ENCODE data around the gene PFKM. TPM values are rescaled to one million over a fixed set of nuclear protein-coding genes. Genes with fewer than 3 reads are reported as not detected.
"Not testable (repeated sequence)": the region's sequence is repeated elsewhere in the genome, so short reads cannot be mapped to it uniquely, and the experiment has no call there.

Gene PFKM
- polyA plus RNA-seq, 3 donors from 2014 or later = 2.0 to 2.7 (median 2.7) TPM

DNA sequence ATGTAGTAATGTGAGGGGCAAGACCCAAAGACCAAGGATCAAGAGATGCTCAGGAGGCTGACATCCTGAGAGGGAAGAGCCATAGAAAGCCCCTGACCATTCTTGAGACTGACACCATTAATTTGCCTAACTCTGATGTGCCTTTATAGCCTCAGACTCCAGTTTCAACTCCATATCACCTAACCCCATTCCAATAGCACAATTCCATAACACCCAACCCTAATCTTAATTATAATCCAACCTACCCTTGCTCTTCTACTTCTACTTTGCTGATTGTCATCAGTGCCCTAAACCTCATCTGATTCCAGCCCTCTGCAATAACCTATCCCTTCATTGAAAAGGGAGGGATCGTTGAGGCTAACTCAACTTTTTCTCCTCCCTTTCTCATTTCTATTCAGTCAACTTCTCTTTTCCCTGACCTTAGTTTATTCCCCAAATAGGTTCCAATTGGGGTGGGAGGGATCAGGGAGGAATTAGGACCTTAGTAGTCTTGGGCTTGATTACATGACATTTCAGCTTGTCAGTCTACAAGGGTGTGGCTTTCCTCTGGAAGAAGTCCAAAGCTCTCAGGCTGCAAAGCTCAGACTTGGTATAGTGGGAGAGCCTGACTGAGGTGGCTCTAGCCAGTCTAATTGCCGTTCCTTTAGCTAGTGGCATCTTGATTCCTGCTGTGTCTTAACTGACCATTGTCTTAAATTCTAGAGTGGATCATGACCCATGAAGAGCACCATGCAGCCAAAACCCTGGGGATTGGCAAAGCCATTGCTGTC lies 3.1 kb downstream of the PFKM start:
- no peaks in the 10 kb centered on the region for H3K9me3 Mint-ChIP-seq
- peaks cover 0 to 7% (median 4%) of the 10 kb centered on the region in 3 donors for H3K36me3 Mint-ChIP-seq
- no peak overlapping the region for H3K4me3 Mint-ChIP-seq
- H3K27me3 Mint-ChIP-seq (ENCODE audit: low read depth in 3 of 3) = peaks cover 0 to 3% (median 2%) of the 10 kb centered on the region in 3 donors
- peaks cover 9 to 23% of the 10 kb centered on the region in 2 donors for H3K4me1 Mint-ChIP-seq
- no peak overlapping the region for H3K27ac Mint-ChIP-seq
- no peak for DNase-seq

- no peak overlapping the region for H3K27ac Mint-ChIP-seq
- DNase-seq = no peak
Measured at GRCh38 chr12:48123169-48123568, 4.0 kb downstream of the PFKM start.

GRCh38 chr12:48125542-48125941 lies 6.4 kb downstream of the PFKM start:
- H3K4me1 Mint-ChIP-seq = not testable (repeated sequence)

More at GRCh38 chr12:48123169-48123568, 4.0 kb downstream of the PFKM start:
- H3K4me3 Mint-ChIP-seq = no peak overlapping the region
- peaks cover 0 to 10% (median 4%) of the 10 kb centered on the region in 3 donors for H3K36me3 Mint-ChIP-seq
- peaks cover 0 to 3% (median 2%) of the 10 kb centered on the region in 3 donors for H3K27me3 Mint-ChIP-seq (ENCODE audit: low read depth in 3 of 3)
- H3K9me3 Mint-ChIP-seq = no peaks in the 10 kb centered on the region
- H3K4me1 Mint-ChIP-seq = peaks cover 9 to 21% of the 10 kb centered on the region in 2 donors

DNA sequence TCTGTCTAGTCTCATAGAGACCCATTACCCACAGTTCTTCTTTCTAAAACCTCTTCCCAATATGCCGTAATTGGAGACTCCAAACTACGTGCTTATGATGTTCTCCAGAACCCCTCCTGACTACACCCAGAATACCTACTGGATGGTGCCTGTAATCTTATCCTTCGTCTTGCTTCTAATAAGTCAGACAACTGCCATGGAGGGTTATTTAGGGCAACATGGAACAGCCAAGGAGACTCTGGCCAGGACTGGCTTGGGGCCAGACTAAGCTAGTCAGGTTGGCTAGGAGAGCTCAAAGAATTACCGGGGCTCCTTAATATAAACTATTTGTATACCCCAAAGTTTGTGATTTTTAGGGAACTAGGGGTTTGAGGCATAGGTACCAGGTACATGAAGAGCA lies 6.8 kb downstream of the PFKM start:
- DNase-seq = no peak
- Mint-ChIP-seq H3K27ac (no peak overlapping the region), H3K4me1 (no peaks in the 10 kb centered on the region), H3K27me3 (ENCODE audit: low read depth in 3 of 3) (peaks cover 0 to 1% (median 0%) of the 10 kb centered on the region in 3 donors), H3K9me3 (no peaks in the 10 kb centered on the region), H3K4me3 (no peak overlapping the region), H3K36me3 (peaks cover 0 to 13% (median 4%) of the 10 kb centered on the region in 3 donors)

More at GRCh38 chr12:48125542-48125941, 6.4 kb downstream of the PFKM start:
- DNase-seq; H3K4me3 Mint-ChIP-seq; H3K27me3 Mint-ChIP-seq (ENCODE audit: low read depth in 3 of 3); H3K27ac Mint-ChIP-seq; H3K9me3 Mint-ChIP-seq: not testable (repeated sequence)
- H3K36me3 Mint-ChIP-seq = peaks cover 0 to 13% (median 4%) of the 10 kb centered on the region in 3 donors

GRCh38 chr12:48126953-48127630 lies 7.9 kb downstream of the PFKM start:
- no peaks in the 10 kb centered on the region for H3K9me3 Mint-ChIP-seq
- H3K4me1 Mint-ChIP-seq = no peaks in the 10 kb centered on the region
- H3K27me3 Mint-ChIP-seq (ENCODE audit: low read depth in 3 of 3) = peaks cover 0 to 1% (median 0%) of the 10 kb centered on the region in 3 donors
- no peak overlapping the region for H3K4me3 Mint-ChIP-seq
- H3K36me3 Mint-ChIP-seq = peaks cover 0 to 13% (median 9%) of the 10 kb centered on the region in 3 donors
- no peak overlapping the region for H3K27ac Mint-ChIP-seq
- no peak for DNase-seq

GRCh38 chr12:48128800-48129199 lies 9.6 kb downstream of the PFKM start:
- Mint-ChIP-seq H3K36me3 (peaks cover 0 to 13% (median 11%) of the 10 kb centered on the region in 3 donors), H3K4me1 (no peaks in the 10 kb centered on the region), H3K27me3 (ENCODE audit: low read depth in 3 of 3) (peaks cover 0 to 1% (median 0%) of the 10 kb centered on the region in 3 donors), H3K27ac (peak overlapping the region in 1 of 6 donors; percentile 35), H3K4me3 (no peak overlapping the region), H3K9me3 (no peaks in the 10 kb centered on the region)
- DNase-seq = no peak

DNA sequence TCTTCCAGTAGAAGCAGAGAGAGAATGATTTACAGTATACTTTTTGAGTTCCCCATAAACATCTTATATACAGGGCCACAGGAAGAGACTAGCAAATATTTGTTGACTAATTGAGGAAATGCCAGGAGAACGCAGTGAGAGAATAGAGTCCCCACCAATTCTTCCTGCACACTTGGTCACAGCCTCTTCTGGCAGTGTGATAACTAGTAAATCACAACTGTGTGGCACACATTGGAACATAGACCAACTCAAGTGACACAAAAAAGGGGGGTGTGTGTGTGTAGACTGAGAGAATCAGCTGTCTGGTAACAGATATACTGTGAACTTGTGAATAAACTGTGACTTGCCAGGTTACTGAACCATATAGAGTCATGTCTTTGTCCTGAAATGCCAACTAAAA lies 10.2 kb downstream of the PFKM start:
- Mint-ChIP-seq H3K4me3 (no peak overlapping the region), H3K36me3 (peaks cover 0 to 16% (median 13%) of the 10 kb centered on the region in 3 donors), H3K27ac (no peak overlapping the region), H3K4me1 (no peaks in the 10 kb centered on the region), H3K27me3 (ENCODE audit: low read depth in 3 of 3) (peaks cover 0 to 1% (median 0%) of the 10 kb centered on the region in 3 donors), H3K9me3 (no peaks in the 10 kb centered on the region)
- no peak for DNase-seq

GRCh38 chr12:48131517-48131916 lies 12.4 kb downstream of the PFKM start:
- no peak overlapping the region for H3K27ac Mint-ChIP-seq
- DNase-seq = no peak
- H3K36me3 Mint-ChIP-seq = peaks cover 0 to 17% (median 8%) of the 10 kb centered on the region in 3 donors

GRCh38 chr12:48132826-48133225 lies 13.7 kb downstream of the PFKM start:
- Mint-ChIP-seq H3K36me3 (peaks cover 0 to 17% (median 3%) of the 10 kb centered on the region in 3 donors), H3K27me3 (ENCODE audit: low read depth in 3 of 3) (peaks cover 0 to 1% (median 0%) of the 10 kb centered on the region in 3 donors), H3K4me3 (no peak overlapping the region), H3K27ac (no peak overlapping the region), H3K4me1 (no peaks in the 10 kb centered on the region), H3K9me3 (no peaks in the 10 kb centered on the region)
- DNase-seq = no peak

More at GRCh38 chr12:48131517-48131916, 12.4 kb downstream of the PFKM start:
- H3K27me3 Mint-ChIP-seq (ENCODE audit: low read depth in 3 of 3) = peaks cover 0 to 1% (median 0%) of the 10 kb centered on the region in 3 donors
- H3K4me1 Mint-ChIP-seq = no peaks in the 10 kb centered on the region
- H3K4me3 Mint-ChIP-seq = no peak overlapping the region
- no peaks in the 10 kb centered on the region for H3K9me3 Mint-ChIP-seq

GRCh38 chr12:48135027-48135426 lies 15.9 kb downstream of the PFKM start:
- Mint-ChIP-seq H3K4me3 (no peak overlapping the region), H3K36me3 (peaks cover 0 to 17% (median 6%) of the 10 kb centered on the region in 3 donors), H3K27ac (peak overlapping the region in 1 of 6 donors; percentile 14), H3K27me3 (ENCODE audit: low read depth in 3 of 3) (peaks cover 0 to 1% (median 0%) of the 10 kb centered on the region in 3 donors), H3K9me3 (no peaks in the 10 kb centered on the region), H3K4me1 (no peaks in the 10 kb centered on the region)
- no peak for DNase-seq

- H3K4me3 Mint-ChIP-seq = no peak overlapping the region
- H3K27ac Mint-ChIP-seq = no peak overlapping the region
- no peaks in the 10 kb centered on the region for H3K9me3 Mint-ChIP-seq
- H3K4me1 Mint-ChIP-seq = peaks cover 0 to 6% of the 10 kb centered on the region in 2 donors
- no peak for DNase-seq
- H3K27me3 Mint-ChIP-seq (ENCODE audit: low read depth in 3 of 3) = no peaks in the 10 kb centered on the region
- peaks cover 16 to 42% (median 18%) of the 10 kb centered on the region in 3 donors for H3K36me3 Mint-ChIP-seq
Measured at GRCh38 chr12:48142818-48143674, 23.9 kb downstream of the PFKM start.

- peaks cover 0 to 6% of the 10 kb centered on the region in 2 donors for H3K4me1 Mint-ChIP-seq
- no peak overlapping the region for H3K4me3 Mint-ChIP-seq
- no peaks in the 10 kb centered on the region for H3K9me3 Mint-ChIP-seq
- H3K36me3 Mint-ChIP-seq = peaks cover 17 to 47% (median 19%) of the 10 kb centered on the region in 3 donors
- DNase-seq = no peak
- no peaks in the 10 kb centered on the region for H3K27me3 Mint-ChIP-seq (ENCODE audit: low read depth in 3 of 3)
- peak overlapping the region in 1 of 6 donors; percentile 27 for H3K27ac Mint-ChIP-seq
Measured at GRCh38 chr12:48143898-48144297, 24.7 kb downstream of the PFKM start.

DNA sequence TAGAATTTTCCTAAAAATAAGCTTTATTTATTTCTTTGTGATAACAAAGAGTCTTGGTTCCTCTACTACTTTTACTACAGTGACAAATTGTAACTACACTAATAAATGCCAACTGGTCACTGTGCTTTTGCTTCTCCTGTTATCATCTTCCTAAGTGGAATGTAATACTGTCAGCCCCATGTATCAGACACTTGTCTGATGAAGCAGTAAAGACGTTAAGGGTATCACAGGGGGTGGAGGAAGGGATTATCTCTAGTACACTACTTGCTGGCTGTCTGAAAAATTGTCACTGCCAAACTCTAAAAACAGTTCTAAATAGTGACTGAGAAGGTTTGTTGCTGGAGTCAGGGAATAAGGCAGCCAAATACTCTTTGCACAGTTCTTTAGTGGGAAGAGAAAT lies 26.8 kb downstream of the PFKM start:
- H3K36me3 Mint-ChIP-seq = peaks cover 25 to 64% (median 37%) of the 10 kb centered on the region in 3 donors
- H3K27me3 Mint-ChIP-seq (ENCODE audit: low read depth in 3 of 3) = no peaks in the 10 kb centered on the region
- no peak overlapping the region for H3K4me3 Mint-ChIP-seq
- no peak for DNase-seq
- no peaks in the 10 kb centered on the region for H3K9me3 Mint-ChIP-seq
- H3K27ac Mint-ChIP-seq = peak overlapping the region in 1 of 6 donors; percentile 19
- H3K4me1 Mint-ChIP-seq = peaks cover 0 to 12% of the 10 kb centered on the region in 2 donors

Data from immature natural killer cell (primary cell).